HL-60 (cell line): ENCODE results near the gene CPNE2.

Experiments
- DNase-seq, 2 experiments: peaks; one replicate each; pipeline ENCODE4 v3.0.0-alpha.2; 2010 to 2020; ENCODE audit warnings: low read depth in 1 of 2, low spot score in 1 of 2
- H3K27ac ChIP-seq: fragments of 250-450 bp; sonication (Bioruptor Pico); replicated peaks from 2 replicates; pipeline ENCODE4 v1.5.1; 2020; ENCODE audit warnings: mild to moderate bottlenecking, moderate library complexity
- H3K27me3 ChIP-seq: fragments of 250-450 bp; sonication (Bioruptor Pico); 2 replicates; pipeline ENCODE4 v1.5.1; 2021; ENCODE audit warnings: mild to moderate bottlenecking, moderate library complexity; ENCODE audit not compliant: insufficient read depth, poor library complexity, severe bottlenecking
- H3K4me3 ChIP-seq: replicated peaks from 2 replicates; pipeline ENCODE4 v1.5.1; 2011; ENCODE audit warnings: mild to moderate bottlenecking, control low read depth, low read length; ENCODE audit not compliant: insufficient read depth
- GABPA ChIP-seq: IDR thresholded peaks from 2 replicates; pipeline ENCODE4 v1.6.1; 2012; ENCODE audit warnings: low read depth
- POLR2AphosphoS5 ChIP-seq: IDR thresholded peaks from 2 replicates; pipeline ENCODE4 v1.6.1; 2012; ENCODE audit warnings: low read depth
- SPI1 ChIP-seq: IDR thresholded peaks from 2 replicates; pipeline ENCODE4 v1.6.1; 2012; ENCODE audit warnings: low read depth, mild to moderate bottlenecking, borderline replicate concordance
- TF ChIP-seq, protein P1 (sequence below): IDR thresholded peaks from 2 replicates; pipeline ENCODE4 v1.6.1; 2012; ENCODE audit warnings: low read depth; ENCODE audit not compliant: insufficient replicate concordance
- TF ChIP-seq, protein P2 (sequence below): IDR thresholded peaks from one replicate; pipeline ENCODE4 v1.5.1; 2011; ENCODE audit warnings: low read length, control low read depth, inconsistent platforms; ENCODE audit not compliant: insufficient read depth

Gene CPNE2

GRCh38 chr16:57155702-57156350 lies 63.4 kb downstream of the CPNE2 start:
- Histone ChIP-seq H3K27me3 (no peaks in the 10 kb centered on the region), H3K4me3 (no peak overlapping the region), H3K27ac (peak overlapping the region; percentile 43)
- no peak for DNase-seq
- TF ChIP-seq, protein P1, sequence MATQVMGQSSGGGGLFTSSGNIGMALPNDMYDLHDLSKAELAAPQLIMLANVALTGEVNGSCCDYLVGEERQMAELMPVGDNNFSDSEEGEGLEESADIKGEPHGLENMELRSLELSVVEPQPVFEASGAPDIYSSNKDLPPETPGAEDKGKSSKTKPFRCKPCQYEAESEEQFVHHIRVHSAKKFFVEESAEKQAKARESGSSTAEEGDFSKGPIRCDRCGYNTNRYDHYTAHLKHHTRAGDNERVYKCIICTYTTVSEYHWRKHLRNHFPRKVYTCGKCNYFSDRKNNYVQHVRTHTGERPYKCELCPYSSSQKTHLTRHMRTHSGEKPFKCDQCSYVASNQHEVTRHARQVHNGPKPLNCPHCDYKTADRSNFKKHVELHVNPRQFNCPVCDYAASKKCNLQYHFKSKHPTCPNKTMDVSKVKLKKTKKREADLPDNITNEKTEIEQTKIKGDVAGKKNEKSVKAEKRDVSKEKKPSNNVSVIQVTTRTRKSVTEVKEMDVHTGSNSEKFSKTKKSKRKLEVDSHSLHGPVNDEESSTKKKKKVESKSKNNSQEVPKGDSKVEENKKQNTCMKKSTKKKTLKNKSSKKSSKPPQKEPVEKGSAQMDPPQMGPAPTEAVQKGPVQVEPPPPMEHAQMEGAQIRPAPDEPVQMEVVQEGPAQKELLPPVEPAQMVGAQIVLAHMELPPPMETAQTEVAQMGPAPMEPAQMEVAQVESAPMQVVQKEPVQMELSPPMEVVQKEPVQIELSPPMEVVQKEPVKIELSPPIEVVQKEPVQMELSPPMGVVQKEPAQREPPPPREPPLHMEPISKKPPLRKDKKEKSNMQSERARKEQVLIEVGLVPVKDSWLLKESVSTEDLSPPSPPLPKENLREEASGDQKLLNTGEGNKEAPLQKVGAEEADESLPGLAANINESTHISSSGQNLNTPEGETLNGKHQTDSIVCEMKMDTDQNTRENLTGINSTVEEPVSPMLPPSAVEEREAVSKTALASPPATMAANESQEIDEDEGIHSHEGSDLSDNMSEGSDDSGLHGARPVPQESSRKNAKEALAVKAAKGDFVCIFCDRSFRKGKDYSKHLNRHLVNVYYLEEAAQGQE = no peak
- TF ChIP-seq POLR2AphosphoS5 (no peak), GABPA (no peak), SPI1 (no peak)
- TF ChIP-seq, protein P2, sequence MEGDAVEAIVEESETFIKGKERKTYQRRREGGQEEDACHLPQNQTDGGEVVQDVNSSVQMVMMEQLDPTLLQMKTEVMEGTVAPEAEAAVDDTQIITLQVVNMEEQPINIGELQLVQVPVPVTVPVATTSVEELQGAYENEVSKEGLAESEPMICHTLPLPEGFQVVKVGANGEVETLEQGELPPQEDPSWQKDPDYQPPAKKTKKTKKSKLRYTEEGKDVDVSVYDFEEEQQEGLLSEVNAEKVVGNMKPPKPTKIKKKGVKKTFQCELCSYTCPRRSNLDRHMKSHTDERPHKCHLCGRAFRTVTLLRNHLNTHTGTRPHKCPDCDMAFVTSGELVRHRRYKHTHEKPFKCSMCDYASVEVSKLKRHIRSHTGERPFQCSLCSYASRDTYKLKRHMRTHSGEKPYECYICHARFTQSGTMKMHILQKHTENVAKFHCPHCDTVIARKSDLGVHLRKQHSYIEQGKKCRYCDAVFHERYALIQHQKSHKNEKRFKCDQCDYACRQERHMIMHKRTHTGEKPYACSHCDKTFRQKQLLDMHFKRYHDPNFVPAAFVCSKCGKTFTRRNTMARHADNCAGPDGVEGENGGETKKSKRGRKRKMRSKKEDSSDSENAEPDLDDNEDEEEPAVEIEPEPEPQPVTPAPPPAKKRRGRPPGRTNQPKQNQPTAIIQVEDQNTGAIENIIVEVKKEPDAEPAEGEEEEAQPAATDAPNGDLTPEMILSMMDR = no peak

- no peak for TF ChIP-seq POLR2AphosphoS5
- TF ChIP-seq GABPA = no peak
- TF ChIP-seq SPI1 = no peak
- TF ChIP-seq, protein P1 = no peak
- TF ChIP-seq, protein P2 = no peak
These were observed 63.9 kb downstream of the CPNE2 start for GRCh38 chr16:57156351-57156703.

DNA sequence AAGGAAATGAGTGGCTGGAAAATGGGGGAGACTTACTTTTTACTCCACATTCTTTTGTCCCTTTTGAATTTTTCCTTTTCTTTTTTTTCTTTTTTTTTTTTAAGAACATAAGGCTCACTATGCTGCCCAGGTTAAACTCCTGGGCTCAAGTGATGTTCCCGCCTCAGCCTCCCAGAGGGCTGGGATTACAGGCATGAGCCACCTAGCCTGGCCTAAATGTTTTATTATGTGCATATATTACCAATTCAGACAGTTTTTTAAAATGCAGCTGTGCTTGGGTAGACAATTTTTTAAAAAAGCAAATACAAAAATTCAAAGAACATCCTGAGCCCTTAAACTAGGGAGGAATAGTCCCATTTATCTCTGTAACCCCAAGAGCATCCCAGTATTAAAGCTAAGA lies 65.2 kb downstream of the CPNE2 start:
- Histone ChIP-seq H3K4me3 (no peak overlapping the region), H3K27ac (no peak overlapping the region), H3K27me3 (no peaks in the 10 kb centered on the region)
- no peak for DNase-seq
- no peak for TF ChIP-seq SPI1
- TF ChIP-seq, protein P2 = no peak
- no peak for TF ChIP-seq POLR2AphosphoS5
- TF ChIP-seq, protein P1 = no peak
- TF ChIP-seq GABPA = no peak

More at GRCh38 chr16:57156351-57156703, 63.9 kb downstream of the CPNE2 start:
- Histone ChIP-seq H3K27ac (peak overlapping the region; percentile 43), H3K4me3 (no peak overlapping the region), H3K27me3 (no peaks in the 10 kb centered on the region)
- DNase-seq = no peak
